ENCODE data around the gene CDT1.

CDT1 gene

GRCh38 chr16:88760424-88761142, 43.0 kb upstream of the CDT1 start:
- peaks cover 26% of the 10 kb centered on the region for H3K4me1 ChIP-seq (ENCODE audit: control insufficient read depth, insufficient read depth, low read length)
- no peak overlapping the region for H3K27ac ChIP-seq (ENCODE audit: insufficient read depth, low read depth, low read length, poor library complexity, severe bottlenecking)
- no peaks in the 10 kb centered on the region for H3K9me3 ChIP-seq (ENCODE audit: control insufficient read depth, low read length)
- WGBS, 2 experiments, result 91% methylated on average over 24 of the region's 24 CpGs
- H3K4me3 ChIP-seq (ENCODE audit: insufficient read depth, low read depth, low read length), result no peak overlapping the region
- H3K27me3 ChIP-seq (ENCODE audit: control insufficient read depth, insufficient read depth, low read length, poor library complexity, severe bottlenecking), result no peaks in the 10 kb centered on the region
- H3K36me3 ChIP-seq (ENCODE audit: control insufficient read depth, insufficient read depth, low read length), result no peaks in the 10 kb centered on the region

GRCh38 chr16:88761143-88761534, 42.5 kb upstream of the CDT1 start:
- no peaks in the 10 kb centered on the region for H3K9me3 ChIP-seq (ENCODE audit: control insufficient read depth, low read length)
- H3K27ac ChIP-seq (ENCODE audit: insufficient read depth, low read depth, low read length, poor library complexity, severe bottlenecking), result no peak overlapping the region
- no peaks in the 10 kb centered on the region for H3K36me3 ChIP-seq (ENCODE audit: control insufficient read depth, insufficient read depth, low read length)
- H3K4me3 ChIP-seq (ENCODE audit: insufficient read depth, low read depth, low read length), result no peak overlapping the region
- no peaks in the 10 kb centered on the region for H3K27me3 ChIP-seq (ENCODE audit: control insufficient read depth, insufficient read depth, low read length, poor library complexity, severe bottlenecking)
- WGBS, 2 experiments, result 92 to 93% methylated on average over 11 of the region's 11 CpGs
- H3K4me1 ChIP-seq (ENCODE audit: control insufficient read depth, insufficient read depth, low read length), result peaks cover 26% of the 10 kb centered on the region

GRCh38 chr16:88761830-88762229, 41.8 kb upstream of the CDT1 start:
- Histone ChIP-seq H3K9me3 (ENCODE audit: control insufficient read depth, low read length) (no peaks in the 10 kb centered on the region), H3K4me3 (ENCODE audit: insufficient read depth, low read depth, low read length) (no peak overlapping the region), H3K27me3 (ENCODE audit: control insufficient read depth, insufficient read depth, low read length, poor library complexity, severe bottlenecking) (no peaks in the 10 kb centered on the region), H3K27ac (ENCODE audit: insufficient read depth, low read depth, low read length, poor library complexity, severe bottlenecking) (no peak overlapping the region), H3K36me3 (ENCODE audit: control insufficient read depth, insufficient read depth, low read length) (no peaks in the 10 kb centered on the region), H3K4me1 (ENCODE audit: control insufficient read depth, insufficient read depth, low read length) (peaks cover 26% of the 10 kb centered on the region)
- 90 to 91% methylated on average over 10 of the region's 10 CpGs for WGBS, 2 experiments

- Histone ChIP-seq H3K9me3 (ENCODE audit: control insufficient read depth, low read length) (no peaks in the 10 kb centered on the region), H3K27me3 (ENCODE audit: control insufficient read depth, insufficient read depth, low read length, poor library complexity, severe bottlenecking) (peaks cover 3% of the 10 kb centered on the region), H3K36me3 (ENCODE audit: control insufficient read depth, insufficient read depth, low read length) (no peaks in the 10 kb centered on the region), H3K27ac (ENCODE audit: insufficient read depth, low read depth, low read length, poor library complexity, severe bottlenecking) (no peak overlapping the region), H3K4me1 (ENCODE audit: control insufficient read depth, insufficient read depth, low read length) (peaks cover 26% of the 10 kb centered on the region), H3K4me3 (ENCODE audit: insufficient read depth, low read depth, low read length) (no peak overlapping the region)
- WGBS, 2 experiments, result 82 to 87% methylated on average over 16 of the region's 16 CpGs
Observed at GRCh38 chr16:88762258-88762870, 41.2 kb upstream of the CDT1 start.

- peaks cover 3% of the 10 kb centered on the region for H3K27me3 ChIP-seq (ENCODE audit: control insufficient read depth, insufficient read depth, low read length, poor library complexity, severe bottlenecking)
- H3K4me3 ChIP-seq (ENCODE audit: insufficient read depth, low read depth, low read length), result no peak overlapping the region
- no peak overlapping the region for H3K27ac ChIP-seq (ENCODE audit: insufficient read depth, low read depth, low read length, poor library complexity, severe bottlenecking)
- no peaks in the 10 kb centered on the region for H3K36me3 ChIP-seq (ENCODE audit: control insufficient read depth, insufficient read depth, low read length)
- no peaks in the 10 kb centered on the region for H3K9me3 ChIP-seq (ENCODE audit: control insufficient read depth, low read length)
- H3K4me1 ChIP-seq (ENCODE audit: control insufficient read depth, insufficient read depth, low read length), result peaks cover 31% of the 10 kb centered on the region
- 82 to 83% methylated on average over 10 of the region's 10 CpGs for WGBS, 2 experiments
Observed at GRCh38 chr16:88762941-88763340, 40.6 kb upstream of the CDT1 start.

GRCh38 chr16:88763502-88764053, 40.0 kb upstream of the CDT1 start:
- no peak overlapping the region for H3K4me3 ChIP-seq (ENCODE audit: insufficient read depth, low read depth, low read length)
- 34 to 37% methylated on average over 14 of the region's 14 CpGs for WGBS, 2 experiments

GRCh38 chr16:88764080-88764479, 39.5 kb upstream of the CDT1 start:
- H3K4me3 ChIP-seq (ENCODE audit: insufficient read depth, low read depth, low read length), result no peak overlapping the region
- no peak overlapping the region for H3K27ac ChIP-seq (ENCODE audit: insufficient read depth, low read depth, low read length, poor library complexity, severe bottlenecking)

More at GRCh38 chr16:88763502-88764053, 40.0 kb upstream of the CDT1 start:
- Histone ChIP-seq H3K4me1 (ENCODE audit: control insufficient read depth, insufficient read depth, low read length) (peaks cover 32% of the 10 kb centered on the region), H3K9me3 (ENCODE audit: control insufficient read depth, low read length) (no peaks in the 10 kb centered on the region), H3K36me3 (ENCODE audit: control insufficient read depth, insufficient read depth, low read length) (no peaks in the 10 kb centered on the region), H3K27me3 (ENCODE audit: control insufficient read depth, insufficient read depth, low read length, poor library complexity, severe bottlenecking) (peaks cover 3% of the 10 kb centered on the region), H3K27ac (ENCODE audit: insufficient read depth, low read depth, low read length, poor library complexity, severe bottlenecking) (no peak overlapping the region)

GRCh38 chr16:88764913-88765349, 38.7 kb upstream of the CDT1 start:
- Histone ChIP-seq H3K4me3 (ENCODE audit: insufficient read depth, low read depth, low read length) (no peak overlapping the region), H3K36me3 (ENCODE audit: control insufficient read depth, insufficient read depth, low read length) (no peaks in the 10 kb centered on the region), H3K27ac (ENCODE audit: insufficient read depth, low read depth, low read length, poor library complexity, severe bottlenecking) (no peak overlapping the region), H3K27me3 (ENCODE audit: control insufficient read depth, insufficient read depth, low read length, poor library complexity, severe bottlenecking) (peaks cover 7% of the 10 kb centered on the region), H3K4me1 (ENCODE audit: control insufficient read depth, insufficient read depth, low read length) (peaks cover 29% of the 10 kb centered on the region), H3K9me3 (ENCODE audit: control insufficient read depth, low read length) (no peaks in the 10 kb centered on the region)
- WGBS, 2 experiments, result 80 to 82% methylated on average over 9 of the region's 9 CpGs

More at GRCh38 chr16:88764080-88764479, 39.5 kb upstream of the CDT1 start:
- H3K9me3 ChIP-seq (ENCODE audit: control insufficient read depth, low read length), result no peaks in the 10 kb centered on the region
- no peaks in the 10 kb centered on the region for H3K36me3 ChIP-seq (ENCODE audit: control insufficient read depth, insufficient read depth, low read length)
- WGBS, 2 experiments, result 89 to 93% methylated on average over 19 of the region's 19 CpGs
- peaks cover 3% of the 10 kb centered on the region for H3K27me3 ChIP-seq (ENCODE audit: control insufficient read depth, insufficient read depth, low read length, poor library complexity, severe bottlenecking)
- peaks cover 32% of the 10 kb centered on the region for H3K4me1 ChIP-seq (ENCODE audit: control insufficient read depth, insufficient read depth, low read length)

GRCh38 chr16:88766975-88767374, 36.6 kb upstream of the CDT1 start:
- peaks cover 27% of the 10 kb centered on the region for H3K27me3 ChIP-seq (ENCODE audit: control insufficient read depth, insufficient read depth, low read length, poor library complexity, severe bottlenecking)
- WGBS, 2 experiments, result 87 to 88% methylated on average over 11 of the region's 11 CpGs
- no peak overlapping the region for H3K27ac ChIP-seq (ENCODE audit: insufficient read depth, low read depth, low read length, poor library complexity, severe bottlenecking)
- no peaks in the 10 kb centered on the region for H3K9me3 ChIP-seq (ENCODE audit: control insufficient read depth, low read length)
- peaks cover 43% of the 10 kb centered on the region for H3K4me1 ChIP-seq (ENCODE audit: control insufficient read depth, insufficient read depth, low read length)
- no peaks in the 10 kb centered on the region for H3K36me3 ChIP-seq (ENCODE audit: control insufficient read depth, insufficient read depth, low read length)
- H3K4me3 ChIP-seq (ENCODE audit: insufficient read depth, low read depth, low read length), result no peak overlapping the region

- Histone ChIP-seq H3K4me1 (ENCODE audit: control insufficient read depth, insufficient read depth, low read length) (peaks cover 39% of the 10 kb centered on the region), H3K27me3 (ENCODE audit: control insufficient read depth, insufficient read depth, low read length, poor library complexity, severe bottlenecking) (peaks cover 33% of the 10 kb centered on the region), H3K4me3 (ENCODE audit: insufficient read depth, low read depth, low read length) (no peak overlapping the region), H3K36me3 (ENCODE audit: control insufficient read depth, insufficient read depth, low read length) (no peaks in the 10 kb centered on the region), H3K27ac (ENCODE audit: insufficient read depth, low read depth, low read length, poor library complexity, severe bottlenecking) (no peak overlapping the region), H3K9me3 (ENCODE audit: control insufficient read depth, low read length) (no peaks in the 10 kb centered on the region)
- WGBS, 2 experiments, result 82 to 83% methylated on average over 12 of the region's 12 CpGs
Observed at GRCh38 chr16:88767546-88768070, 36.0 kb upstream of the CDT1 start.

Data from ectodermal cell (in vitro differentiated cells).